ENCODE results near the gene CEP170B. TPM values are rescaled to one million over a fixed set of nuclear protein-coding genes. Genes with fewer than 3 reads are reported as not detected.

Gene CEP170B
- total and polyA plus RNA-seq, 2 of the 8 experiments (the other 6 are each of a cell fraction or from before 2014, with no cell fraction given), result 9.1 to 33.8 TPM

DNA sequence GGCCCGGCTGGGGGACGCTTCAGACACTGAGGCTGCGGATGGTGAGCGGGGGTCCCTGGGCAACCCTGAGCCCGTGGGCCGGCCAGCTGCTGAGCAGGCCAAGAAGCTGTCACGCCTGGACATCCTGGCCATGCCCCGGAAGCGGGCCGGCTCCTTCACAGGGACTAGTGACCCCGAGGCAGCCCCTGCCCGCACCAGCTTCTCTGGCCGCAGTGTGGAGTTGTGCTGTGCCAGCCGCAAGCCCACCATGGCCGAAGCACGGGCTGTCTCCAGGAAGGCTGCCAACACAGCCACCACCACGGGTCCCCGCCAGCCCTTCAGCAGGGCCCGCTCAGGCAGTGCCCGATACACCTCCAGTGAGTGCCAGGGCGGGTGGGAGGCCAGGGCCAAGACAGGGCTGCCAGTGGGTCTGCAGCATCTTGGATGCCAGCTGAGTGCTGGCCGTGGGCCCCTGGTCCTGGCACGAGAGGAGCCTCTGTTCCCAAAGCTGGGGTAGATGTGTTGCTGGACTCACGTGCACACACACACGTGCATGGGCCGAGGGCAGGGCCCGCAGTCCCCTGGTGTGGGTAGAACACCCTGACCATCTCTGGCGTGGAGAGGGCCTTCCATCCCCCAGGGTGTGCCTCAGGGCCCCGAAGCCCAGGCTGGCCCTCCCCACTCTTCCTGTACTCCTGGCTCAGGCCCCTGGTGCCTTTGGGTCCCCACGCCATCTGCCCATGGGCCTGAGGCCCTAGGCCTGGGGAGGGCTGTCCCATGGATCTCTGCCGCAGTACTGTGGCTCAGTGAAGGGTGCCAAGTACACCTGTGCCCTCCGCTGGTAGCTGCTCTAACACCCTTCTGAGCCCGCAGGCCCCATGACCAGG lies 22.8 kb downstream of the CEP170B start:
- 93% methylated on average over 25 of the region's 33 CpGs; no CpG with 5 or more reads in 1 of the 2 experiments for WGBS, 2 experiments (ENCODE audit: extremely low coverage in 1 of 2, insufficient coverage in 1 of 2, insufficient read length in 1 of 2, insufficient replicate concordance in 2 of 2, low coverage in 1 of 2, low lambda C conversion rate in 2 of 2, missing lambda C conversion rate in 1 of 2)
- Histone ChIP-seq H3K56ac (replicated peaks; ENCODE audit: insufficient read length, low read depth, low read length) (no peak overlapping the region), H3K4me1 (replicated peaks in 1 of 4; ENCODE audit: control insufficient read depth in 3 of 4, insufficient read depth in 4 of 4, low read length in 3 of 4) (peaks cover 0 to 3% (median 0%) of the 10 kb centered on the region in 4 experiments; a peak in 2 of 7 replicates), H2BK15ac (ENCODE audit: low read length) (no peak overlapping the region), H4K8ac (ENCODE audit: extremely low read depth, insufficient read depth, low read length) (0 out of 2 replicates have a peak overlapping the region, but pooled peaks have one; percentile 51), H2AFZ (ENCODE audit: low read length) (no peak overlapping the region), H2BK5ac (ENCODE audit: low read depth, low read length) (no peak overlapping the region), H3K79me1 (ENCODE audit: low read depth, low read length) (no peaks in the 10 kb centered on the region), H2BK20ac (ENCODE audit: low read length) (no peak overlapping the region), H3K4me2 (ENCODE audit: insufficient read depth in 1 of 2, low read depth in 2 of 2, low read length in 2 of 2) (no peak overlapping the region), H4K5ac (ENCODE audit: insufficient read length, low read depth, low read length) (no peak overlapping the region), H3K9ac (replicated peaks in 1 of 4; ENCODE audit: extremely low read depth in 1 of 4, low read depth in 3 of 4, low read length in 3 of 4) (no peak overlapping the region), H4K91ac (replicated peaks; ENCODE audit: insufficient read length, low read length) (no peak overlapping the region), H4K20me1 (replicated peaks in 1 of 2; ENCODE audit: control insufficient read depth in 1 of 2, insufficient read depth in 2 of 2, low read length in 2 of 2) (peaks cover 3 to 5% of the 10 kb centered on the region in 2 experiments), H3K18ac (ENCODE audit: extremely low read depth, low read length) (no peak overlapping the region), H3K23ac (ENCODE audit: insufficient read length) (no peak overlapping the region), H3K23me2 (ENCODE audit: low read depth, low read length) (peaks cover 12% of the 10 kb centered on the region; the same call in 1 of the 2 replicates), H3K36me3 (ENCODE audit: control insufficient read depth in 2 of 4, insufficient read depth in 4 of 4, low read length in 3 of 4) (peaks cover 0 to 37% (median 3%) of the 10 kb centered on the region in 4 experiments; a peak in 4 of 8 replicates), H3K27ac (ENCODE audit: low read depth, low read length) (no peak overlapping the region), H3K14ac (ENCODE audit: insufficient read length) (no peak overlapping the region), H2BK120ac (replicated peaks; ENCODE audit: low read depth, low read length) (no peak overlapping the region), H3K4ac (replicated peaks; ENCODE audit: insufficient read length, low read depth, low read length) (no peak overlapping the region), H2BK12ac (ENCODE audit: low read depth, low read length) (no peak overlapping the region), H3K79me2 (ENCODE audit: control insufficient read depth in 1 of 2, insufficient read depth in 2 of 2, low read length in 2 of 2) (no peaks in the 10 kb centered on the region), H3K4me3 (ENCODE audit: extremely low read depth in 1 of 4, insufficient read depth in 2 of 4, low read depth in 3 of 4, low read length in 4 of 4) (no peak overlapping the region), H3K27me3 (replicated peaks in 1 of 4; ENCODE audit: control insufficient read depth in 3 of 4, extremely low read depth in 1 of 4, insufficient read depth in 3 of 4, low read length in 3 of 4) (no peaks in the 10 kb centered on the region), H3K9me3 (ENCODE audit: insufficient read depth in 2 of 2, low read depth in 1 of 2, low read length in 1 of 2) (no peaks in the 10 kb centered on the region), H2AK5ac (ENCODE audit: low read depth, low read length) (no peak overlapping the region)
- POLR2A ChIA-PET (ENCODE audit: partially characterized antibody), result interaction anchor here (1.5 to 2.7 kb wide), 3 partner anchors 8 to 13 kb away, joined by 4 to 8 read pairs (median 4); no protein-coding TSS in a partner anchor
- FAIRE-seq (no peak), DNase-seq (ENCODE audit: low read depth in 1 of 2, low spot score in 2 of 2) (peak in 1 of 2 experiments; percentile 41)
- CTCF ChIA-PET (ENCODE audit: partially characterized antibody), result no interaction called here
- TF ChIP-seq CHD1 (IDR thresholded peaks at IDR 0.05; ENCODE audit: low read depth, low read length) (no peak), HDAC6 (IDR thresholded peaks at IDR 0.05; ENCODE audit: low read depth, low read length) (no peak), SIRT6 (IDR thresholded peaks at IDR 0.05; ENCODE audit: low read length) (no peak), CREB1 (IDR thresholded peaks at IDR 0.05) (no peak), MAFK (IDR thresholded peaks at IDR 0.05; ENCODE audit: low read depth, low read length) (no peak), CBX8 (IDR thresholded peaks at IDR 0.05; ENCODE audit: borderline replicate concordance, low read depth, low read length) (no peak), EGR1 (IDR thresholded peaks at IDR 0.05; ENCODE audit: borderline replicate concordance, low read depth, low read length) (no peak), CEBPB (IDR thresholded peaks at IDR 0.05; ENCODE audit: low read depth, low read length) (no peak), EP300 (IDR thresholded peaks at IDR 0.05; ENCODE audit: borderline replicate concordance in 1 of 2, low read depth in 2 of 2, low read length in 2 of 2) (no peak), JUN (IDR thresholded peaks at IDR 0.05; ENCODE audit: low read depth, low read length) (no peak)
- TF ChIP-seq, protein P1, sequence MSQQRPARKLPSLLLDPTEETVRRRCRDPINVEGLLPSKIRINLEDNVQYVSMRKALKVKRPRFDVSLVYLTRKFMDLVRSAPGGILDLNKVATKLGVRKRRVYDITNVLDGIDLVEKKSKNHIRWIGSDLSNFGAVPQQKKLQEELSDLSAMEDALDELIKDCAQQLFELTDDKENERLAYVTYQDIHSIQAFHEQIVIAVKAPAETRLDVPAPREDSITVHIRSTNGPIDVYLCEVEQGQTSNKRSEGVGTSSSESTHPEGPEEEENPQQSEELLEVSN (IDR thresholded peaks at IDR 0.05), result no peak
- TF ChIP-seq, protein P2, sequence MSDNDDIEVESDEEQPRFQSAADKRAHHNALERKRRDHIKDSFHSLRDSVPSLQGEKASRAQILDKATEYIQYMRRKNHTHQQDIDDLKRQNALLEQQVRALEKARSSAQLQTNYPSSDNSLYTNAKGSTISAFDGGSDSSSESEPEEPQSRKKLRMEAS (IDR thresholded peaks at IDR 0.05), result no peak

Data from H1 (cell line).